Left ventricle myocardium inferior (tissue), 1 donor: ENCODE results near the gene DDX1. TPM values are rescaled to one million over a fixed set of nuclear protein-coding genes. Genes with fewer than 3 reads are reported as not detected.

Experiments
- DNase-seq: peaks from one replicate; pipeline ENCODE4 v3.0.0-alpha.2; 2020
- H3K27ac ChIP-seq: fragments of 200-600 bp; replicated peaks from 2 replicates; pipeline ENCODE4 v1.8.0; 2021
- H3K27me3 ChIP-seq: fragments of 200-600 bp; 2 replicates; pipeline ENCODE4 v1.8.0; 2021; ENCODE audit warnings: low read depth
- H3K36me3 ChIP-seq: fragments of 200-600 bp; 2 replicates; pipeline ENCODE4 v1.8.0; 2021
- H3K4me1 ChIP-seq: fragments of 200-600 bp; 2 replicates; pipeline ENCODE4 v1.8.0; 2021
- H3K4me3 ChIP-seq: fragments of 200-600 bp; 2 replicates; pipeline ENCODE4 v1.8.0; 2021; ENCODE audit warnings: mild to moderate bottlenecking, moderate library complexity
- H3K9me3 ChIP-seq: fragments of 200-600 bp; replicated peaks from 2 replicates; pipeline ENCODE4 v1.8.0; 2021
- CTCF ChIP-seq: fragments of 200-600 bp; IDR thresholded peaks from 2 replicates; pipeline ENCODE4 v1.8.0; 2021; ENCODE audit warnings: antibody characterized with exemption, mild to moderate bottlenecking, borderline replicate concordance
- intact Hi-C: fragments of 100-400 bp; cut with micrococcal nuclease; formaldehyde crosslinking; loops from one replicate; pipeline ENCODE4 v1.11.0; 2022
- total RNA-seq: library from RNA; stranded (reverse); fragmentation: NEBNext Ultra II Directional; extraction: Animal tissue kit (Norgen Biotek cat#: 25700); gene quantifications from one replicate; pipeline ENCODE4 v1.2.1, GENCODE V29; 2021
- donor health status: DM: no; HTN: yes; CAD: no; lungs with severe emphysema.

DDX1 gene
- total RNA-seq, 1 donor from 2014 or later, result 156 TPM

- peaks cover 18% of the 10 kb centered on the region for H3K36me3 ChIP-seq
- H3K27ac ChIP-seq, result no peak overlapping the region
- TF ChIP-seq CTCF, result no peak
- H3K9me3 ChIP-seq, result peaks cover 9% of the 10 kb centered on the region
- no peak for DNase-seq
- peaks cover 50% of the 10 kb centered on the region for H3K4me1 ChIP-seq
- intact Hi-C loops, result loop anchor here (10.0 kb wide), 2 partner anchors 295 to 645 kb away; no protein-coding TSS in a partner anchor
- no peak overlapping the region for H3K4me3 ChIP-seq
- no peaks in the 10 kb centered on the region for H3K27me3 ChIP-seq
Measured at GRCh38 chr2:15639323-15640251, 47.9 kb downstream of the DDX1 start.

- no peak for DNase-seq
Measured at GRCh38 chr2:15640261-15640711, 48.6 kb downstream of the DDX1 start.

GRCh38 chr2:15640784-15641183 lies 49.1 kb downstream of the DDX1 start:
- peaks cover 12% of the 10 kb centered on the region for H3K36me3 ChIP-seq
- peaks cover 9% of the 10 kb centered on the region for H3K9me3 ChIP-seq
- H3K4me3 ChIP-seq, result no peak overlapping the region
- peaks cover 38% of the 10 kb centered on the region for H3K4me1 ChIP-seq
- intact Hi-C loops, result no loop called here
- TF ChIP-seq CTCF, result no peak
- no peaks in the 10 kb centered on the region for H3K27me3 ChIP-seq
- no peak for DNase-seq
- H3K27ac ChIP-seq, result peak overlapping the region; percentile 1

More at GRCh38 chr2:15640261-15640711, 48.6 kb downstream of the DDX1 start:
- H3K27ac ChIP-seq, result peak overlapping the region; percentile 1
- H3K36me3 ChIP-seq, result peaks cover 17% of the 10 kb centered on the region
- TF ChIP-seq CTCF, result no peak
- H3K4me3 ChIP-seq, result no peak overlapping the region
- H3K4me1 ChIP-seq, result peaks cover 43% of the 10 kb centered on the region
- H3K27me3 ChIP-seq, result no peaks in the 10 kb centered on the region
- intact Hi-C loops, result no loop called here
- peaks cover 9% of the 10 kb centered on the region for H3K9me3 ChIP-seq

DNA sequence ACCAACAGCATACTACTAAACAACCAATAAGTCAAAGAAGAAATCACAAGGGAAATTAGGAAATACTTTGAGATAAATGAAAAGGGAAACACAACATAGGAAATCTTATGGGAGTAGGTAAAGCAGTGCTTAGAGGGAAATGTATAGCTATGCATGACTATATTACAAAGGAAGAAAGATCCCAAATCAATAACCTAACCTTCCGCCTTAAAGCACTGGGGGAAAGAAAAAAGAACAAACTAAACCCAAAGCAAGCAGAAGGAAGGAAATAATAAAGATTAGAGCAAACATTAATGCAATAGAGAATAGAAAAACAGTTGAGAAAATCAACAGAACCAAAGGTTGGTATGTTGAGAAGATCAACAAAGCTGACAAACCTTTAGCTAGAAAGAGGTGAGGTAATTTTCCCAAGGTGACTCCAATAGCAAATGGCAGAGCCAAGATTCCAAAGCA lies 49.9 kb downstream of the DDX1 start:
- H3K27ac ChIP-seq, result no peak overlapping the region
- peaks cover 10% of the 10 kb centered on the region for H3K36me3 ChIP-seq
- TF ChIP-seq CTCF, result no peak
- H3K4me3 ChIP-seq, result no peak overlapping the region
- no peak for DNase-seq
- peaks cover 38% of the 10 kb centered on the region for H3K4me1 ChIP-seq
- no peaks in the 10 kb centered on the region for H3K27me3 ChIP-seq
- intact Hi-C loops, result no loop called here
- peaks cover 9% of the 10 kb centered on the region for H3K9me3 ChIP-seq

DNA sequence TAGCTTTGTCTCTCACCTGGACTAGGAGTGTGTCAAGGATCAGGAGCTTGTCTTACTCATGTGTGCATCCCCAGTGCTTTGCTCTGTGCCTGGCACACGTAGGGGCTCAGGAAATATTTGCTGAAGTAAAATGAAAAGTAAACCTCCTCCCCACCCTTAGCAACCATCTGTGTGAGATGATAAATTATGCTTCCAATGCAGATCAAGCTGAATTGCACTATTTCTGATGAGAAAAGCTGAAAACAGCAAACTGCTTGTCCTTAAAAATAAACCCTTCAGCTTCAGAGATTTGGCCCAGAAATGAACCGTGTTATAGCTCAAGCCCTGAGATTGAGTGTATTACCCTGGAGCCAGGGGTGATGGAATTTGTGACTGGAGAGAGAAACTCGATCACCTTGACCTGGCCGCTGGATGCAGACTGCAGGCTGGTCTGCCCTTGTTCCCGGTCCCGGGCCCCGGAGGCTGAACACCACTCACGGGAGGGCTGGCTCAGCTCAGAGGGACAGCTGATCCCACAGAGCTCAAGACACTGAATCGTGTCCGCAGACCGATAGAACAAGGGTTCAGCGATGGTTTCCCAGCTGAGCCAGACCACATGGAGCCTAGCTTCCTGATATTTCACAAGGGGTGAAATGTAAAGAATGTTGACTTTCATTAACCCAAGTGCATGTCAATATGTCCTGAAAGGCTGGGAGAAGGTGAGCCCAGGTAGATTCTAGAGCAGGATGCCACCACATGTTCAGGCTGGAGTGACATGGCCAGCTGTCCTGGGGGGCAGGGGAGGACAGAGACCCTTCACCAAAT lies 50.5 kb downstream of the DDX1 start:
- no peak for DNase-seq
- H3K4me3 ChIP-seq, result no peak overlapping the region
- peaks cover 38% of the 10 kb centered on the region for H3K4me1 ChIP-seq
- H3K27ac ChIP-seq, result no peak overlapping the region
- H3K36me3 ChIP-seq, result peaks cover 10% of the 10 kb centered on the region
- intact Hi-C loops, result no loop called here
- no peaks in the 10 kb centered on the region for H3K27me3 ChIP-seq
- no peak for TF ChIP-seq CTCF
- H3K9me3 ChIP-seq, result peaks cover 9% of the 10 kb centered on the region
